Measurements from ENCODE around the gene TRAF5. TPM values are rescaled to one million over a fixed set of nuclear protein-coding genes. Genes with fewer than 3 reads are reported as not detected.

TRAF5 gene
- total and polyA plus RNA-seq, 2 donors from 2014 or later, result 4.8 to 22.1 TPM

GRCh38 chr1:211281320-211282022 lies 45.2 kb upstream of the TRAF5 start:
- Histone ChIP-seq H3K27ac (ENCODE audit: low read depth in 2 of 2, low read length in 2 of 2) (no peak overlapping the region), H3K27me3 (ENCODE audit: control insufficient read depth, insufficient read depth, low read length) (no peaks in the 10 kb centered on the region), H3K9ac (ENCODE audit: low read length in 3 of 3) (no peak overlapping the region), H3K4me3 (ENCODE audit: low read length in 3 of 3) (no peak overlapping the region), H3K36me3 (ENCODE audit: control insufficient read depth in 2 of 3, insufficient read depth in 3 of 3, low read length in 3 of 3) (peaks cover 14 to 41% (median 20%) of the 10 kb centered on the region in 3 donors), H3K4me1 (ENCODE audit: control insufficient read depth in 2 of 3, insufficient read depth in 2 of 3, low read depth in 1 of 3, low read length in 3 of 3) (no peaks in the 10 kb centered on the region), H3K9me3 (ENCODE audit: control insufficient read depth in 2 of 3, insufficient read depth in 1 of 3, low read length in 3 of 3) (no peaks in the 10 kb centered on the region)
- FAIRE-seq (no peak), DNase-seq (peak in 2 of 5 donors; percentile 30 to 35)
- no peak for TF ChIP-seq CTCF (IDR thresholded peaks at IDR 0.05; ENCODE audit: borderline replicate concordance, extremely low read depth, insufficient read depth)
- intact Hi-C loops (cut with DNase I), result no loop called here

DNA sequence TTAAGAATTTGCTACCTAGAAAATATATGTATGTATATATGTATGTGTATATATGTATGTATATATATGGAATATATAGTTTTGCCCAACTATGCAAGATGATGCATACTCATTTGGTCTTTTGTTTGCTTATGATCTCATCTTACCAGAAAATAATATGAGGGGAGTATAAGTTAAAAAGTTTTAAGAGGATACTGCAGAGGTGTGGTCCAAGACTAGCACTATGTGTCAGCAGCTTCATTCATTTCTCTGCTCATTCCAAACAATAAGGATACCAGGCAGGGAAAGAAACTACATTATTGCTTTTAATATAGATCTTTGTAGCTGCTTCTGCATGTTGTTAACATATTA lies 44.6 kb upstream of the TRAF5 start:
- no peak overlapping the region for H3K27ac ChIP-seq (ENCODE audit: low read depth in 2 of 2, low read length in 2 of 2)
- H3K27me3 ChIP-seq (ENCODE audit: control insufficient read depth, insufficient read depth, low read length), result no peaks in the 10 kb centered on the region
- H3K9ac ChIP-seq (ENCODE audit: low read length in 3 of 3), result no peak overlapping the region
- intact Hi-C loops (cut with DNase I), result no loop called here
- H3K36me3 ChIP-seq (ENCODE audit: control insufficient read depth in 2 of 3, insufficient read depth in 3 of 3, low read length in 3 of 3), result peaks cover 14 to 41% (median 20%) of the 10 kb centered on the region in 3 donors
- DNase-seq (no peak), FAIRE-seq (no peak)
- H3K4me3 ChIP-seq (ENCODE audit: low read length in 3 of 3), result no peak overlapping the region
- no peak for TF ChIP-seq CTCF (IDR thresholded peaks at IDR 0.05; ENCODE audit: borderline replicate concordance, extremely low read depth, insufficient read depth)
- no peaks in the 10 kb centered on the region for H3K9me3 ChIP-seq (ENCODE audit: control insufficient read depth in 2 of 3, insufficient read depth in 1 of 3, low read length in 3 of 3)
- no peaks in the 10 kb centered on the region for H3K4me1 ChIP-seq (ENCODE audit: control insufficient read depth in 2 of 3, insufficient read depth in 2 of 3, low read depth in 1 of 3, low read length in 3 of 3)

GRCh38 chr1:211285196-211285595 lies 41.4 kb upstream of the TRAF5 start:
- no peaks in the 10 kb centered on the region for H3K27me3 ChIP-seq (ENCODE audit: control insufficient read depth, insufficient read depth, low read length)
- no peak overlapping the region for H3K4me3 ChIP-seq (ENCODE audit: low read length in 3 of 3)
- H3K9ac ChIP-seq (ENCODE audit: low read length in 3 of 3), result no peak overlapping the region
- H3K36me3 ChIP-seq (ENCODE audit: control insufficient read depth in 2 of 3, insufficient read depth in 3 of 3, low read length in 3 of 3), result peaks cover 17 to 34% (median 25%) of the 10 kb centered on the region in 3 donors
- FAIRE-seq, result no peak
- H3K27ac ChIP-seq (ENCODE audit: low read depth in 2 of 2, low read length in 2 of 2), result no peak overlapping the region
- no peak for TF ChIP-seq CTCF (IDR thresholded peaks at IDR 0.05; ENCODE audit: borderline replicate concordance, extremely low read depth, insufficient read depth)
- intact Hi-C loops (cut with DNase I), result no loop called here
- DNase-seq, result no peak
- H3K9me3 ChIP-seq (ENCODE audit: control insufficient read depth in 2 of 3, insufficient read depth in 1 of 3, low read length in 3 of 3), result no peaks in the 10 kb centered on the region
- no peaks in the 10 kb centered on the region for H3K4me1 ChIP-seq (ENCODE audit: control insufficient read depth in 2 of 3, insufficient read depth in 2 of 3, low read depth in 1 of 3, low read length in 3 of 3)

- H3K4me1 ChIP-seq (ENCODE audit: control insufficient read depth in 2 of 3, insufficient read depth in 2 of 3, low read depth in 1 of 3, low read length in 3 of 3), result no peaks in the 10 kb centered on the region
- no peak overlapping the region for H3K9ac ChIP-seq (ENCODE audit: low read length in 3 of 3)
- H3K9me3 ChIP-seq (ENCODE audit: control insufficient read depth in 2 of 3, insufficient read depth in 1 of 3, low read length in 3 of 3), result no peaks in the 10 kb centered on the region
- peaks cover 13 to 51% (median 28%) of the 10 kb centered on the region in 3 donors for H3K36me3 ChIP-seq (ENCODE audit: control insufficient read depth in 2 of 3, insufficient read depth in 3 of 3, low read length in 3 of 3)
- no peak for DNase-seq
- TF ChIP-seq CTCF (IDR thresholded peaks at IDR 0.05; ENCODE audit: borderline replicate concordance, extremely low read depth, insufficient read depth), result no peak
- no peak for FAIRE-seq
- H3K4me3 ChIP-seq (ENCODE audit: low read length in 3 of 3), result no peak overlapping the region
- intact Hi-C loops (cut with DNase I), result no loop called here
- H3K27ac ChIP-seq (ENCODE audit: low read depth in 2 of 2, low read length in 2 of 2), result no peak overlapping the region
- no peaks in the 10 kb centered on the region for H3K27me3 ChIP-seq (ENCODE audit: control insufficient read depth, insufficient read depth, low read length)
Measured at GRCh38 chr1:211287218-211287617, 39.4 kb upstream of the TRAF5 start.

Data from kidney (tissue), 14 donors.